HG03097 (cell line): ENCODE data around the gene RSPRY1.
A peak's percentile ranks its signal among the peaks of the same experiment; 100 is the strongest.
"Not testable (repeated sequence)": the region's sequence is repeated elsewhere in the genome, so short reads cannot be mapped to it uniquely, and the experiment has no call there.

Experiments used
- ATAC-seq: cut with Tn5 transposase; IDR thresholded peaks from one replicate; pipeline ENCODE4 v1.9.1; 2021; ENCODE audit not compliant: unreplicated experiment, low FRiP score

RSPRY1 gene

GRCh38 chr16:57185446-57185944 is 634 bp upstream of the RSPRY1 start:
- peak; percentile 26 for ATAC-seq

- ATAC-seq = no peak
Observed at GRCh38 chr16:57186872-57187854, 1.0 kb downstream of the RSPRY1 start.

GRCh38 chr16:57187902-57188710 is 2.0 kb downstream of the RSPRY1 start:
- ATAC-seq = not testable (repeated sequence)

GRCh38 chr16:57188711-57189002 is 2.5 kb downstream of the RSPRY1 start:
- ATAC-seq = no peak

- ATAC-seq = not testable (repeated sequence)
Observed at GRCh38 chr16:57189527-57189926, 3.4 kb downstream of the RSPRY1 start.

- no peak for ATAC-seq
Observed at GRCh38 chr16:57190136-57190535, 4.0 kb downstream of the RSPRY1 start.

- ATAC-seq = no peak
Observed at GRCh38 chr16:57191056-57191571, 5.0 kb downstream of the RSPRY1 start.

- no peak for ATAC-seq
Observed at GRCh38 chr16:57192146-57192545, 6.0 kb downstream of the RSPRY1 start.

- no peak for ATAC-seq
Observed at GRCh38 chr16:57192720-57193486, 6.8 kb downstream of the RSPRY1 start.

GRCh38 chr16:57194512-57194911 is 8.4 kb downstream of the RSPRY1 start:
- no peak for ATAC-seq

GRCh38 chr16:57196286-57196685 is 10.2 kb downstream of the RSPRY1 start:
- no peak for ATAC-seq

- no peak for ATAC-seq
Observed at GRCh38 chr16:57196753-57197152, 10.6 kb downstream of the RSPRY1 start.

- ATAC-seq = not testable (repeated sequence)
Observed at GRCh38 chr16:57200321-57200720, 14.2 kb downstream of the RSPRY1 start.

GRCh38 chr16:57200926-57201325 is 14.8 kb downstream of the RSPRY1 start:
- not testable (repeated sequence) for ATAC-seq

- ATAC-seq = no peak
Observed at GRCh38 chr16:57202095-57202886, 16.2 kb downstream of the RSPRY1 start.

GRCh38 chr16:57203451-57203850 is 17.3 kb downstream of the RSPRY1 start:
- no peak for ATAC-seq

GRCh38 chr16:57204675-57205074 is 18.5 kb downstream of the RSPRY1 start:
- no peak for ATAC-seq

GRCh38 chr16:57208926-57209325 is 22.8 kb downstream of the RSPRY1 start:
- no peak for ATAC-seq

- no peak for ATAC-seq
Observed at GRCh38 chr16:57209780-57210179, 23.7 kb downstream of the RSPRY1 start.

- no peak for ATAC-seq
Observed at GRCh38 chr16:57213462-57213861, 27.3 kb downstream of the RSPRY1 start.
